ENCODE results near the gene SLC25A13. TPM values are rescaled to one million over a fixed set of nuclear protein-coding genes. Genes with fewer than 3 reads are reported as not detected.

Gene SLC25A13
- total RNA-seq, 1 donor = 19.2 TPM

DNA sequence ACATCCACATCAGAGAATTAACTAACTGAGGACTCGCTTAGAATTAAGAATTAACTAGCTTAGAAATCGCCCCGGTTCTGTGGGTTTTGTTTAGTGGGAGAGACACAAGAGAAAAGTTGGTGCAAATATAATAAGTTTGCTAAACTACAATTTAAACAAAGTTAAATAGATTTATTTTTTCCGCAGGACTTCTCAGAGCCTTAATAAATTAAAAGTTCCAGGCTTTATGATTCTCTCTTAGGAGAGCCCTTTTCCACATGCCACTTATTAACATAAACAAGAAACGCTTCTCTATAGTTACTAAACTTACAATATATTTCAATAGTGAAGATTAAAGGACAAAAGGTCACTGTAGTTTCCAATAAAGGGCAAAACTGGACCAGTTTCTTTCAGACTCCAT is 100.0 kb downstream of the SLC25A13 start:
- no peak overlapping the region for H2AFZ ChIP-seq (ENCODE audit: low read length)
- H3K79me2 ChIP-seq (ENCODE audit: insufficient read depth, low read length) = no peaks in the 10 kb centered on the region
- no peak overlapping the region for H3K27ac ChIP-seq (ENCODE audit: low read depth, low read length)
- H3K4me2 ChIP-seq (ENCODE audit: insufficient read depth, low read length) = no peak overlapping the region
- peaks cover 8% of the 10 kb centered on the region for H3K4me1 ChIP-seq (ENCODE audit: insufficient read depth, low read length)
- H3K27me3 ChIP-seq (ENCODE audit: insufficient read depth, low read length) = no peaks in the 10 kb centered on the region
- no peaks in the 10 kb centered on the region for H4K20me1 ChIP-seq (ENCODE audit: insufficient read depth, low read length)
- H3K9me3 ChIP-seq (ENCODE audit: low read depth, low read length) = no peaks in the 10 kb centered on the region
- TF ChIP-seq, protein P1, sequence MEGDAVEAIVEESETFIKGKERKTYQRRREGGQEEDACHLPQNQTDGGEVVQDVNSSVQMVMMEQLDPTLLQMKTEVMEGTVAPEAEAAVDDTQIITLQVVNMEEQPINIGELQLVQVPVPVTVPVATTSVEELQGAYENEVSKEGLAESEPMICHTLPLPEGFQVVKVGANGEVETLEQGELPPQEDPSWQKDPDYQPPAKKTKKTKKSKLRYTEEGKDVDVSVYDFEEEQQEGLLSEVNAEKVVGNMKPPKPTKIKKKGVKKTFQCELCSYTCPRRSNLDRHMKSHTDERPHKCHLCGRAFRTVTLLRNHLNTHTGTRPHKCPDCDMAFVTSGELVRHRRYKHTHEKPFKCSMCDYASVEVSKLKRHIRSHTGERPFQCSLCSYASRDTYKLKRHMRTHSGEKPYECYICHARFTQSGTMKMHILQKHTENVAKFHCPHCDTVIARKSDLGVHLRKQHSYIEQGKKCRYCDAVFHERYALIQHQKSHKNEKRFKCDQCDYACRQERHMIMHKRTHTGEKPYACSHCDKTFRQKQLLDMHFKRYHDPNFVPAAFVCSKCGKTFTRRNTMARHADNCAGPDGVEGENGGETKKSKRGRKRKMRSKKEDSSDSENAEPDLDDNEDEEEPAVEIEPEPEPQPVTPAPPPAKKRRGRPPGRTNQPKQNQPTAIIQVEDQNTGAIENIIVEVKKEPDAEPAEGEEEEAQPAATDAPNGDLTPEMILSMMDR (IDR thresholded peaks at IDR 0.05; ENCODE audit: extremely low read depth, low read depth, low read length) = no peak
- H3K36me3 ChIP-seq (ENCODE audit: insufficient read depth, low read length) = no peaks in the 10 kb centered on the region
- DNase-seq (ENCODE audit: insufficient read length, low spot score, missing footprints) = no peak
- no peak overlapping the region for H3K4me3 ChIP-seq (ENCODE audit: insufficient read depth, low read length)

DNA sequence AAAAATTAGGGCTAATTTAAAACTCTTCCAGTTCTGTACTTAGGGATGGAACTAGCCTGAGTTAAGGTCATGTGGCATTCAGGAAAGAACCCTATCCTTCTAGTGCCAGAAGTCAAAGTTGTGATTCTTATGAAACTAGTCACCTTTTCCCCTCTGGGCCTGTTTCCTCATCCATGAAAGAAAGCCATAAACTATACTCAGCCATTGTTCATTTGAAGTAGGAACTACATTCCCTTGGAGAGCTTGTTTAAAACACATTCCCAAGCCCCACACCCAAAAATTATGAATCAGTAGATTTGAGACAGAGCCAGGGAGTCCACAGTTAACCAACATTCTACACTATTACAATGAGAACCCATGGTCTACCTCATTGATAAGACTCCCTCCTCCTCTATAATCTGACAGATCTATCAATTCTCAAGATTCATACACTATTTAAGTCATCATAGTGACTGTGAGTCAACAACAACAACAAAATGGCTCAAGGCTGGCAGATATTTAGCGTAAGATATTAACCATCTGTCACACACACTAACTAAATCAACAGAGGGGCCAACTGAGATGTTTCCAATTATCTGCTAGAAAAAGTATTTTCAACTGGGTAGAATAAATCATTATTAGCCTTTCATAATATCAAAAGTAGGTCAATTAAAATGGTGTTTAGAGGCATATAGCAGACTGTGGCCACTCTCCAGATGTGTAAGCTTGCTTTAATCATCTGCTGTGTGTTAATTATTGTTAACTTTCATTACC is 102.3 kb downstream of the SLC25A13 start:
- H3K36me3 ChIP-seq (ENCODE audit: insufficient read depth, low read length) = no peaks in the 10 kb centered on the region
- H3K4me2 ChIP-seq (ENCODE audit: insufficient read depth, low read length) = no peak overlapping the region
- TF ChIP-seq, protein P1 (IDR thresholded peaks at IDR 0.05; ENCODE audit: extremely low read depth, low read depth, low read length) = no peak
- no peak overlapping the region for H3K4me3 ChIP-seq (ENCODE audit: insufficient read depth, low read length)
- H3K4me1 ChIP-seq (ENCODE audit: insufficient read depth, low read length) = peaks cover 8% of the 10 kb centered on the region
- no peaks in the 10 kb centered on the region for H3K9me3 ChIP-seq (ENCODE audit: low read depth, low read length)
- DNase-seq (ENCODE audit: insufficient read length, low spot score, missing footprints) = peak; percentile 88
- H3K27ac ChIP-seq (ENCODE audit: low read depth, low read length) = no peak overlapping the region
- no peak overlapping the region for H2AFZ ChIP-seq (ENCODE audit: low read length)
- no peaks in the 10 kb centered on the region for H3K27me3 ChIP-seq (ENCODE audit: insufficient read depth, low read length)
- no peaks in the 10 kb centered on the region for H4K20me1 ChIP-seq (ENCODE audit: insufficient read depth, low read length)
- H3K79me2 ChIP-seq (ENCODE audit: insufficient read depth, low read length) = no peaks in the 10 kb centered on the region

DNA sequence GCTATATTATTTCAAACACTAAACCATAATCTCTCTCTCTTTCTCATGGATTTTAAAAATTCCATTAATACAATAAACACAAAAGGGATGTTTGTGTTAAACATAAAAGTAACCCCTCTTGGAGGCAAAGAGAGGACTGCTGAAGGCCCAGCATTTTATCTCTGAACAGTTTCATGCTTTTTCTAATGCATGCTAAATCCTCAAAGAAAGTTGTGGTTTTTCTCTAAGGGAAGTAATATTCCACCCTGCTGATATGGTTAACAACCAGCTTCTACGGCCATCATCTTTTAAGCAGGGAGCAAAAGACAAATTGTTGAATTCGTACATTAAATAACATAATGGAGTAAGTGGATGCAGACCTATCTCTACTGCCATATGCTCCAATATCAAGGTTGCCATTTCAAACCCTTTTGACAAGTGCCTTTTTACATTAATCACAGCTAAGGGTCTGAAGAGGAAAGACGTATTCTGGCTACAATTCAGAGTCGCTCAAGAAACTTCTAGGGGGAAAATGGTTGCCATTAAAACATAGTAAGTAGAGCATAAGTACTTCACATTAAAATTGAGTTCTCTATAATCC is 103.1 kb downstream of the SLC25A13 start:
- Histone ChIP-seq H3K4me3 (ENCODE audit: insufficient read depth, low read length) (no peak overlapping the region), H2AFZ (ENCODE audit: low read length) (no peak overlapping the region), H3K27me3 (ENCODE audit: insufficient read depth, low read length) (no peaks in the 10 kb centered on the region), H3K27ac (ENCODE audit: low read depth, low read length) (no peak overlapping the region), H3K4me2 (ENCODE audit: insufficient read depth, low read length) (no peak overlapping the region), H3K4me1 (ENCODE audit: insufficient read depth, low read length) (peaks cover 8% of the 10 kb centered on the region), H3K79me2 (ENCODE audit: insufficient read depth, low read length) (no peaks in the 10 kb centered on the region), H3K9me3 (ENCODE audit: low read depth, low read length) (no peaks in the 10 kb centered on the region), H4K20me1 (ENCODE audit: insufficient read depth, low read length) (no peaks in the 10 kb centered on the region), H3K36me3 (ENCODE audit: insufficient read depth, low read length) (no peaks in the 10 kb centered on the region)
- DNase-seq (ENCODE audit: insufficient read length, low spot score, missing footprints) = no peak
- TF ChIP-seq, protein P1 (IDR thresholded peaks at IDR 0.05; ENCODE audit: extremely low read depth, low read depth, low read length) = no peak

DNA sequence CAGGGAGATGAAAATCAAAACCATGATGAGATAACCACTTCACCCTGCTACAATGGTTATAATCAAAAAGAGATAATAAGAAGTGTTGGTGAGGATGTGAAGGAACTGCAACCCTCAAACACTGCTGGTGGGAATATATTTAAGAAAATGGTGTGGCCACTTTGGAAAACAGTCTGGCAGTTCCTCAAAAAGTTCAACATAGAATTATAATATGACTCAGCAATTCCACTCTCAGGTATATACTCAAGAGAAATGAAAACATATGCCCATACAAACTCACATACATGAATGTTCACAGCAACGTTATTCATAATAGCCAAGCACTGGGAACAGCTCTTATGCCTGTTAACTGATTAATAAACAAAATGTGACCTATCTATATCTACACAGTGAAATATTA is 104.8 kb downstream of the SLC25A13 start:
- H3K9me3 ChIP-seq (ENCODE audit: low read depth, low read length) = no peaks in the 10 kb centered on the region
- no peak overlapping the region for H2AFZ ChIP-seq (ENCODE audit: low read length)
- H3K4me3 ChIP-seq (ENCODE audit: insufficient read depth, low read length) = no peak overlapping the region
- peaks cover 1% of the 10 kb centered on the region for H3K79me2 ChIP-seq (ENCODE audit: insufficient read depth, low read length)
- H3K36me3 ChIP-seq (ENCODE audit: insufficient read depth, low read length) = no peaks in the 10 kb centered on the region
- TF ChIP-seq, protein P1 (IDR thresholded peaks at IDR 0.05; ENCODE audit: extremely low read depth, low read depth, low read length) = no peak
- H3K27ac ChIP-seq (ENCODE audit: low read depth, low read length) = no peak overlapping the region
- H3K4me1 ChIP-seq (ENCODE audit: insufficient read depth, low read length) = peaks cover 12% of the 10 kb centered on the region
- H3K4me2 ChIP-seq (ENCODE audit: insufficient read depth, low read length) = no peak overlapping the region
- no peaks in the 10 kb centered on the region for H4K20me1 ChIP-seq (ENCODE audit: insufficient read depth, low read length)
- H3K27me3 ChIP-seq (ENCODE audit: insufficient read depth, low read length) = no peaks in the 10 kb centered on the region
- no peak for DNase-seq (ENCODE audit: insufficient read length, low spot score, missing footprints)

All from osteoblast (primary cell).